ENCODE results near the gene ABLIM1.

GRCh38 chr10:114613237-114613979 is 44.7 kb downstream of the ABLIM1 start:
- TF ChIP-seq CTCF (IDR thresholded peaks at IDR 0.05) (no peak), TCF7 (CRISPR knock-in tag; IDR thresholded peaks at IDR 0.05; ENCODE audit: low read depth) (no peak)
